ENCODE data around the gene VASH1.

The VASH1 gene

DNA sequence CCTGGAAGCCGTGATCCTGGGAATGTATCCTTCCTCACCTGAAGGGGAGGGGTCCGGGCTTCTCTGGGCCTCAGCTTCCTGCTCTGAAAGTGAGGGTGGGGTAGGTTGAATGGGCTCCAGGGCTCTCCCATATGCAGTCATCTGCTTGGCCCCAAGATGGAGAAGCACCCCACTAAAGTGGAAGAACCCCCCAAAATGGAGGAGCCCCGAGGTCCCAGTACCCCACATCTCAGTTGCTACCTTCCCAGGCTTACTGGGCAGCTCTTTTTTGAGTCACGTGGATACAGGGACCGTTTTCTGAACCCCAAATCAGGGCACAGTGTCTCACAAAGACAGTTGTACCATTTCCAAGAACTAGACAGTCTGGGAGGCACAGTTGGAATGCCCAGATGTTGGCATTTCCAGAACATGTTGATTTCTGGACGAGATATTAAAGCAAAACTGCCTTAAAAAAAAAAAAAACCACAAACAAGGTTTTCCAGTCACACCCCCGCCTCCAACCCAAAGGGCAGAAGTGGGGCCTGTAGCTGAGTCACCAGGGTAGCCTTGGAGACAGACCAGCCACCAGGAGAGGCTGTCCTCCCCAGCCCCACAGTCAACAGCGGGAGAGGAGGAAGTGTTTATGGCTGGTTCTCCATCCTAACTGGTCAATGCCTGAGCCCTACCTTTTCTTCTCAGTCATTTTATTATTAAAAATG lies 12.1 kb downstream of the VASH1 start:
- no peak for DNase-seq

DNA sequence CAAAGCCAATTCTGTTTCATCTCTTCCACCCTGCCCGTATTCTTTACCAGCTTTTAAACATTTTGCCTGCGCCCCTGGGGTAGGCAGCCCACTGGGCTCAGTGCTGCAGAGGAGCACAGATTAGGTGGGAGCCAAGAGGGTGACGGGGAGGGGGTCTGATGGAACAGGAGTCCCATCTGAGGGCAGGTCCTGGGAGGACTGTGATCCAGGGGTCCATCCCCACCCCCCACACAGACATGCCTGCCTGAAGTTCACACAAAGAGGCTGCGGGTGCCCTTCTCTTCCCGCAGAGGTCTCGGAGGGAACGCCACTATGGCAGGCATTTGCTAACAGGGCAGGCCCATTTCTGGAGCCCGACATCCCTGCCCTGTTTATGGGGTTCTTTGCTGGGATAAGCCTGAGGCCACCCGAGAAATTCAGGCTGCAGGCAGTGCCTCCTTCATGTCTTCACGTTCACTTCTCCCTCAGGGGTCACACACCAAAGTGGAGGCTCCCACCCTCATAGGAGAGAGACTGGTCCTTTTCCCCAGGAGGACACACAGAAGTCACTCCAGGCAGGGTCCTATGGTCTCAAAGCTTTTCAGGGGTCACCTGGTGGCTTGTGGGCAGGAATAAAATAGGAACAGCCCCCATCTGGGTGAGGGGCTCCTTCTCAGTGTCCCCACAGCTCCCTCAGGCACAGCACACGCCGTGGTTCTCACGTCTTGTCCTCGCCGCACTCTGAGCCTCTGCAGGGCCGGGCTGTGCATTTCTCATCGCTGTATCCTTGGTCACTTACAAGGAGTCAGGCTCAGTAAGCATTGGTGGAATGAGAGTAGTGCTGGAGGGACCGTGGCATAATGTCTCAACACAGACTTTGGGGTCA lies 12.9 kb downstream of the VASH1 start:
- DNase-seq: no peak

DNA sequence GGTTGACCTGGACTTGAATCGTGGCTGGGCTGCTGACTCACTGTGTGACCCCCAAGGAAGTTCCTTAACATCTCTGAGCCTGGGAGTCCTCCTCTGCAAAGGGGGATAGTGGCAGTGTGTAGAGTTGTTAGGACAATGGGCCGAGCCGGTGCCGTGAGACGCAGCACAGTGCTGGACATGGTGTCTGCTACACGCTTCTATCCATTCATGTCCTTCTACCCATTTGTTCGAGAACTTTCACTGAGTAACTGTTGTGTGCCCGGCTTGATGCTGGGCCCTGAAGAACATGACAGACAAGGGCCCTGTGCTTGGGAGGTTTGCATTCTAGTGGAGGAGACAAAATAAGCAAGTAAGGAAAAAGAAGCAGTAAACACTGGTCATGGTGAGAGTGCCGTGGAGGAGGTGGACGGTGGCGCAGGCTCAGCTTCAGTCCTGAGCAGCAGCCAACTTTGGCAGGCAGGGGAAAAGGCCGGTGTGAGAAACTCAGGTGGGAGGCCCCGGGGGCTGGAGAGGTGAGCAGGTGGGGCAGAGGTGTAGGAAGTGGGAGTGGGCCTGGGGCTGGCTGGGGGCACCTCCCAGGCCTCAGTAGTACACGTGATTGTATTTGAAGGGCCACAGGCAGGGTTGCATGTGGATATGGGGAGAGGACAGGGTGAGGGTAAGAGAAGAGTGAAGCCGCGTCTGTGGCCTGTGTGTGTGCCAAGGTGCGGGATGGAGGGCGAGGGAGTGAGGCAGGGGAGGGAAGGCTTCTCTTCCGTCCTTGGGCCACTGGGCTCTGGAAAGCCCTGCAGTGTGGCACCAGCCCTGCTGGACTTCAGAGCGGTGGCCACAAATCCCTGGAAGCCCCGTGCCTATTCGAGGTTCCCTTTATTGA lies 13.8 kb downstream of the VASH1 start:
- DNase-seq: no peak

DNA sequence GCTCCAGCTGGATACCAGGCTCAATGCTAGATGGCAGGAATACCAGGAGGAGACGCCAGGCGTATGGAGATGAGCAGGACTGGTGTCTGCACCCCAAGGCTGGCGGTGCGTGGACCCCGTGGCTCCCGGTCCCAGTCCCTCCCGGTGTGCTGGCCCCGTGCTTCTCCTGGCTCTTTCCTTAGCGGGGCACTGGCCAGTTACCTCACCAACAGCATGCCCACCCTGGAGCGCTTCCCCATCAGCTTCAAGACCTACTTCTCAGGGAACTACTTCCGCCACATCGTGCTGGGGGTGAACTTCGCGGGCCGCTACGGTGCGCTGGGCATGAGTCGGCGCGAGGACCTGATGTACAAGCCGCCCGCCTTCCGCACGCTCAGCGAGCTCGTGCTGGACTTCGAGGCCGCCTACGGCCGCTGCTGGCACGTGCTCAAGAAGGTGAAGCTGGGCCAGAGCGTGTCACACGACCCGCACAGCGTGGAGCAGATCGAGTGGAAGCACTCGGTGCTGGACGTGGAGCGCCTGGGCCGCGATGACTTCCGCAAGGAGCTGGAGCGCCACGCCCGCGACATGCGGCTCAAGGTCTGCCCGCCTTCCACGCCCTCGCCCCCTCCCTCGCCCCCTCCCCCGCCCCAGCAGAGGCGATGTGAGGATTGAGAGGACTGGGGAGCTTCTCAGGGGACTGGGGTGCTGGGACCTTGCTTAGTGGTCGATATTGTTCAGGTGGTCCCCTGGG lies 14.6 kb downstream of the VASH1 start:
- DNase-seq: no peak

DNA sequence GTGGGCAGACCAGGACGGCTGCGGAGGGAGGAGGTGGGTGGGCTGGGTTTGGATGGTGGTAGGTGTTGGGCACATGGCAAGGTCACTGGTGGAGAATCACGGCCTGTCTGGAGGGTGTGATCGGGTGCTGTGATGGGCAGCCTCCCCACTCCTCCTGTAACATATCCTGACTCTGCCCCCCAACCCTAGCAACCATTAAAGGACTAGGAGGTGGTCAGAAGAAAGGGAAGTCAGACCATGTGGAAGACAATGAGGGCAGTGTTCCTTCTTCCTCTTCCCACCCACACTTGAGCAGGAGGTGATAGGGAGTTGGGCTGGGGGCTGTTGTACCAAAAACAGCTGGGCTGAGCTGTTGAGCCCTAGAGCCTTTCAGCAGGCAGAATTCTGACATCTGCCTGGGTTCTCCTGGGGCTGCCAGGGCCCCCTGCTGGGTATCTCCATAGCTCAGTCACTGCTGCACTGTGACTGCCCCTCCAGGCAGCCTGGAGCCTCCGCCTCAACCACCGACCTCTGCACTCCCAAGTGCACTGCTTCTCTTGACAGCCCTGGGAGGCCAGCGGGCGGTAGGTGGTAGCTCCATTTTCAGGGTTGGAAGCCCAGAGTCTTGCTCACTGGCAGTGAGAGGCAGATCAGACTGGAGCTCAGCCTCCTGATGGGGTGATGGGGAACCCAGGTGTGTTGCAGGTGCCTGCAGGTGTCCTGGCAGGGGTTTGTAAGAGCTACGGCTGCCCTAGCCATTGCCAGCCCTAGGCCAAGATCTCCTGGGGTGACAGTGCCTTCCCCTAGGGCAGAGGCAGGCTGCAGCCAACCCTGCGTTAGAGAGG lies 15.4 kb downstream of the VASH1 start:
- DNase-seq: no peak

DNA sequence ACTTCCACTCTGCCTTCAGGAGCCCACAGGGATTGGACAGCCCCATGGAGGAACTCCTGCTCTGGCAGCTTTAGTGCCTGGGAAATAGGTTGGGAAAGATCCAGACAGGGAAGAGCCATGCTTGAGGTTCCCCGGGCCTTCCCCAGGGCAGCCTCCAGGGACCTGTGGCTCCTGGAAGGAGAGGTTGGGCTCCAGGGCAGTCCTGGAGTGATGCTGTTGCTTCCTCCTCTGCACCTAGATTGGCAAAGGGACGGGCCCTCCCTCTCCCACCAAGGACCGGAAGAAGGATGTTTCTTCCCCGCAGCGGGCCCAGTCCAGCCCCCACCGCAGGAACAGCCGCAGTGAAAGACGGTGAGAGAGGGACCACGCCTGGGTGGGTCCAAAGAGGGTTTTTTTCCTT lies 16.5 kb downstream of the VASH1 start:
- no peak for DNase-seq

DNA sequence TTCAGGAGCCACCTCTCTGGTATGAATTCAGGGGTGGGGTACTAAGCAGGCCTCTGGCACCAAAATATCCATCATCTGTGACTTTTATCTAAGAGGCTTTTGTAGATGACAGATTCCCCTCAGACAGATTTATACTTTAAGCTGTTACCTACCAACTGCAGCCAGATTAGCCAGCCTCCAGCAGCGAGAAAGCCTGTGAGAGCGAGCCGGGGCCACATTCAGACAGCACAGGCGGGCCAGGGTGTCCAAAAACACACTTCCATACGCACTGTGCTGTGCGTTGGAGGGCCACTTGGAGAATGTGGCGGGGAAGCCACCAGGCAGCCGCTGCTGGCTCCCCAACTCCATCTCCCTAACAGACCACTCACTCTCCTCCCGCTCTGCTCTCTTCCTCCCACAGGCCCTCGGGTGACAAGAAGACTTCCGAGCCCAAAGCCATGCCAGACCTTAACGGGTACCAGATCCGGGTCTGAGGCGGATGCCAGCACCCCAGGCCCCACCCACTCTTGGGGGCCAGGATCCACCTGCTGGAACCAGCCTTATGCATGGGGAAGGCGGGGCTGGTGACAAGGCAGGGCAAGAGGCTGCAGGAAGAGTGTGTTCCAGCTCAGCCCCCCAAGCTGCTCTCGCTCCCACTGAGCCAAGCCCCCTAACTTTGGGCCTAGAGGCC lies 17.4 kb downstream of the VASH1 start:
- no peak for DNase-seq

DNA sequence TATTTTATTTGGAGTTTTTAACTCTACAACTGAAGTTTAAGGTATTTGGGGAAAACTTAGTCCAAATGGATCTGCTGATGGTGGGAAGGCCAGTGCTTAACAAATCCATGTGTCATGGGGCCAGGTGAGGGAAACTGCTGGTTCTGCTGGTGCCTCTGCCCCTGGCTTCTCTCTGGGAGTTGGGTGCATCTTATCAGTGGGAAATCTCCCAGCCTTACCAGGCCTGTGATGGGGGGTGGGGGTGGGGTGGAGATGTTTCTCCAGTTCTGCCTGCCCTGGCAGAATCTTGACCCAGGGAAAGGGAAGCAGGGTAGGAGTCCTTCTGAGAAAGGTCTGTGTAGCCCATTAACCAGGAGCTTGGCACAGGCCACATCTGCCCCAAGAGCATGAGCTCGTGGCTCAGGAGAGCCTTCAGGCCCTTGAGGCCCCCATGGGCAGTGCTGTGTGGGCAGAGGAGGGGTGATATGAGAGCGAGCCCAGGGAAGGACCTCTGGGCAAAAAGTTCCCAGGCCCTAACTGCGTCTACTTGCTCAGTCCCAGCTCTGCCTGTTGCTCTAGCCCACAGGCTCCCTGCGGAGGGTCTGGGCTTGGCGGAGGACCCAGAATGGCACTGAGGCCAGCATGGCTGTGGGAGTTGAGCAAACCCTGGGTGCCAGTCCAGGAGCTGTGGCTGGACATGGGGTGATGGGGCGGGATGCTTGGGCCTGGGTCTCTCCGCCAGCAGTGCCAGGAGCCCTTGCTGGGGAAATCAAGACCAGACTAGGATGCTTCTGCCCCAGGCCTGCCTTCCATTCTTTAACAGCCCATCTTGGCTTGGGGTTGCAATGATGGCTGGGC lies 18.2 kb downstream of the VASH1 start:
- no peak for DNase-seq

DNA sequence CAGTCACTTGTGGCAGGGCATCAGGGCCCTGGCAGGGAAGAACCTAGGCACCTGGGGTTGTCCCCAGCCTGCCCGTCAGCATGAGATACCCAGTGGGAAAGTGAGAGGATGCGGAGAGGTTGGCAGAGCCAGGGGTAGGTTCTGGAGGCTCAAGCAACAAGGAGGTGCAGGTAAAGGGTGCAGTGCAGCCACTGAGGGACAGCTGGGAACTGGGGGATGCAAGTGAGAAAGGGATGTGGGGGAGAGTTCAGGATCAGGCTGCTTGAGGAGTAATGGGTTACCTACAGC lies 18.7 kb downstream of the VASH1 start:
- no peak for DNase-seq

DNA sequence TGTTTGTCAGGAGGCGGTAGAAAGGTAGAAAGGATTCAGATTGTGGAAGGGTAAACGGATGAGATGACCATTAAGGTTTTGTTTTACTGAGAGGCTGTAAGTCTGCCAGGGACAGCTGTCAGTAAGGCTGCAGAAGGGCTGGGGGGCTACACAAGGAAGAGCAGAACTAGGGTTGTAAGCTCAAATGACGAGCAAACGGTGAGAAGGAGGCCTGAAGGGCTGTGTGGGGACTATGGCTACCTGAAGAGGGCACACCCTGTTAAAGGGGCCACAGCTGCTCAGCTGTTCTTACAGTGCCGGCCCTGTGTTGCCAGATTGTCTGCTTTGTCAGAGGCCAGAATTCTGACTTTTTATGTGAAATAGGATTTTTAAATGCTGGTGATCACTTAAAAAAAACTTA lies 19.1 kb downstream of the VASH1 start:
- no peak for DNase-seq

DNA sequence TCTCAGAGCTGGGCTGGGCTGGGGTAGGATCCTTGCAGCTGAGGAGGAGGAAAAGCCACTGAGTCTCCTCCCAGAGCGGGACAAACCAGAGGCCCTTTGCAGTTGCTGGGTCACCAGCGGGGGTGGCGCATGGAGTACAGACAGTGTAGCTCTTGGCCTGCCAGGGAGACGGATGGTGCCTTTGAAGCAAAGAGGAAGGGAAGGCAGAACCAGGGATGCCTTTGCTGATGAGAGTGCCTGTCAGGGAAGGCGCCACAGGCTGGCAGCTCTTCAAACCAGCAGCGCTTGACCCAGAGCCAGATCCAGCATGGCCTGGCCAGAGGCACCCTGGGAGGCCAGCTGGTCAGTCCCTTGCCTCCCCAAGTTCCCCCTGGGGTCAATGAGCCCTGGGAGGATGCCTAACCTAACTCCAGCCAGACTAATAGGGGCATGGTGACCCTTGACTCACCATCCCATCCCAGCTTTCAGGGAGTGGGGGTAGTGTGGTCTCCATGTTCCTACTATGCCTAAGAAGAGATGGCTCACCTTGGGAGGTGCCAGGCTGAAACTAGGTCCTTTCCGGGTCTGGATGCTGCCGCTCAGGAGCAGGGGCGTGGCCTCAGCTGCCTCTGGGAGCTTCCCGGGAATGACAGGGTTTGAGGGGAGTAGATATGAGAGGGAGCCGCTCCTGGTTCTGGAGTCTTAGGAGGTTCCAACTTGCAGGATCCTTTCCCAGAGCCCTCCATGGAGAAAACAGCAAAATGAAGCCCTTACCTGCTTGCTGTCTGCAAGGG lies 19.8 kb downstream of the VASH1 start:
- no peak for DNase-seq

DNA sequence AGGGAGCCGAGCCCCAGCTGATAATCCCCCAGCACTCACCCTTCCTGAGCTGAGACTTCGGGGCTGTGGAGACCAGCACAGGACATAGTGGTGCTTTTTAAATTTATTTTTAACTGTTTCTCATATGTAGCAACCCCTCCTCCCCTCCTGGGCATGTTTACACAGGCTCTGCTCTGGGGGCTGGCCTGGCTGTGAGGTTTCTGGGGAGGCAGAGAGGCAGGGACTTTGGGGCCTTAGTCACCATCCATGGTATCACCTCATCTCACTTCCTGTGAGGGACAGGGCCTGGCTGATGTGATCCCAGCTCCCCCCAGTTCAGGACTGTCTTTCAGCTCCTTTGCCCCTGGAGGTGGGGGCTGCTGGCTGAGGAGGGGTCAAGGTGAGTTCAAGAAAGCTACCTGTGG lies 20.4 kb downstream of the VASH1 start:
- DNase-seq: no peak

DNA sequence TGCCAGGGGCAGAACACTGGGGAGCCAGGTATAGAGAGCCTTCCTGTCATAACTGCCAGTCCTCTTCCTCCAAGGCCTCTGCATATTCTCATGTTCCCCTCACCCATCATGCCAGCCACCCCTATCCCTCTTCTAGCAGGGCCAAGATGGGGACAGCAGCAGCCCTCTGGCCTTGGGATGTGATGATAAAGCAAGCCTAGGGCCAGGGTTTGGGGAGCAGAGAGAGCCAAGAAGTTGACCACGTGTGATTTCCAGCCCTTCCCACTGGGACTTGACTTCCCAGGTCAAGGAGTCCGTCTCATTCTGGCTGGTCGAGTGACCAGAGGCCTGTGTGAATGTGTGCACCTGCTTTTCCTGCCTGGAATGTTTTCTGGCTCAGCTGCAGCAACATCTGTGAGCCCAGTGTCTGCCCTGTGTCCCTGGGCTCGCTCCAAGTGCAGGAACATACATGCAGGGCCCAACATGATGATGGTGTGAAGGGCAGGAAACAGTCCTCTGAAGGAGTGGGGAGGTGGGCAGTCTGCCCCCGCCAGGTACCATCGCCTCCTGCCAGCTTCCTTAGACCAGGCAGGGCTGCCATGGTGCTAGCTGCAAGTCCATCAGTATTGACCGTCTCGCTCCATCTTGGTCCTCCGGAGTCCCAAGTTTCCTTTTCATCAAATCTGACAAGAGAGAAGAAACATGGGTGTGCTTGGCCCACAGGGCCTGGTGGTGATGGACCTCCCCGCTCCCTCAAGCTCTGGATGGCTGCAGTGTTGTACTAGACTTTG lies 21.0 kb downstream of the VASH1 start:
- no peak for DNase-seq

DNA sequence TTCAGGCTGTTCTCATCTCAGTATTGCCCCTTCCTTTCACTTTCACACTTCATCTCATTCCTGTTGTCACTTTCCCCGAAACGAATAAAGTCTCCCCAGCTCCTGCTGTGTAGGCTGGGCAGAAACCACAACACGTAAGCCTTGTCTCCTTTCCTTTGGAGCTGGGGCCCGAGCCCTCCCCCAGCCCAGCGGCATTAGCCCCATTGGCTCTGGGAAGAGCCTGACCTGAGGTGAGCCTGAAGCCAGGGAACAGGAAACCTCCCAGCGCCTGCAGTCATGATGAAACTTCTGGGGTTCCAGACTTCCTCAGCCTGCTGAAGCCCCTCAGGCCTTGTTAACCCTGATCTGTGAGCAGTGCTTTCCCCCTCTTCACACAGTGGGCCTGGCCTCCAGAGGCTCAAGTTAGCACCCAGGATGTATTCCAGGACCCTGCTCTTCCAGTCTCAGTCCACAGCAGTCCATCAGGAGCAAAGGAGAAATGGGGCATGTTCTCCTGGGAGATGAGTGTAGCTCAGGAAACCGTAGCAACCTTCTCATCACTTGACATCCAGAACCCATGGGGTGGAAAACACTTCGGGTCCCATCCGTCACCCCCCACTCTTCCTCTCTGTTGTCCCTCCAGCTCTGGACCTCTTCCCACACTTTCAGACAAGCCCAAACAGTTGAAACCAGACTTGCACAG lies 21.8 kb downstream of the VASH1 start:
- no peak for DNase-seq

DNA sequence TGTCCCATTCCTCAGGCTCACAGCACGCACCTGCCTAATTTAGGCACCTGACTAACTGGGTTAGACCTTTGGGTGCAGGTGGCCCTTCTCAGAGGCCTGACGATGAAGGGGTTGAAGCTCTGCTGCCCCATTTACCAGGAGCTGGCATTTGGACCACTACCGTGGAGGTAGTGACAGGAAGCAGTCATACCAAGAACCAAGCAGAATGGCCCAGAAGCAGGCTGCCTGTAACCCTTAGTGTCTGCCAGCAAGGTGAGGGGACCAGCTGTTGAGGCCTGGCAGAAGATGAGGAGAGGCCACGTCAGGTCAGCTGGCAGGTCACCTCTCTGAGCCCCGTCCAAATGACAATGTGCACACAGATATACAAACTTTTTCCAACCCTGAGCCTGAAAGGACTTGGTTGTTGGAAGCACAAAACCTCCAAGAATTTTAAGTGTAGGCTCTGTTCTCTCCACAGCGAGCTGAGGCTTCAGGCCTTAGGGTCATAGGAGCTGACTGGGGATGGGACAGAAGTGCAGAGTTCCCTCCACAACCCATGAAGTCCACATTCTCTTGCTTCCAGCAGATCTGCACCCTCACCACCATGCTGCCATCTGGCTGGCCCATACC lies 23.1 kb downstream of the VASH1 start:
- no peak for DNase-seq

DNA sequence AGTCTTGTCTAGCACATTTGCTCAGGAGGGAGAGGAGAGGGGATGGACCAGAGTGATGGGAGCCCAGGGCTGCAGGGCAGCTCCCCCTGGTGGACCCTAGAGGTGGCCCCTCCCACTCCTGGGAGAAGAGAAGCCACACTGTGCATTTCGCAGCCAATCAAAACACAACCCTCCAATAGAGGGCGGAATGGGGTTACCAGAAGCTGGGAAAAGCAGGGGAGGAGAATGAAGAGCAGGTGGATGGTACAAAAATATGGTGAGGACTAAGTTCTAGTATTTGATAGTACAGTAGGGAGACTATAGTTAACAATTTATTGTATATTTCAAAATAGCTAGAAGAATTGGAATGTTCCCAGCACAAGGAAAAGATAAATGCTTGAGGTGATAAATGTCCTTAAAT lies 23.6 kb downstream of the VASH1 start:
- DNase-seq: peak; percentile 57 to 83

DNA sequence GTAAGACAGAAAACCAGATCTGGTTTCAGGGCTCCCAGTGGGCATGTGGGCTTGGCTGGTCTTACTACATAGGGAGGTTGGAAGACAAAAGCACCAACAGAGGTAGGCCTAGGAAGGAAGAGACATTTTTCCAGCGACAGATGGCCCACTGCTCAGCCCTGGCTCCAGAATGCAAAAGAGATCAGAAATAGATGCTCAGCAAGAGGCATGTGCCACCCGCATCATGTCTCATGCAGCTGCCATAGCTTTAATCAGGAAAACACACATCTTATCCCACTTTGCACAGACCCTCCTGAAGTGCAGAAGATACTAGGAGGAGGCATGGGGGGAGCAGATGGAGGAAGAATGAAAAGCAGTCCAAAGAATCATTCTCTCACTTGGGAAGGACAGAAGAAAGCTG lies 25.3 kb downstream of the VASH1 start:
- no peak for DNase-seq

DNA sequence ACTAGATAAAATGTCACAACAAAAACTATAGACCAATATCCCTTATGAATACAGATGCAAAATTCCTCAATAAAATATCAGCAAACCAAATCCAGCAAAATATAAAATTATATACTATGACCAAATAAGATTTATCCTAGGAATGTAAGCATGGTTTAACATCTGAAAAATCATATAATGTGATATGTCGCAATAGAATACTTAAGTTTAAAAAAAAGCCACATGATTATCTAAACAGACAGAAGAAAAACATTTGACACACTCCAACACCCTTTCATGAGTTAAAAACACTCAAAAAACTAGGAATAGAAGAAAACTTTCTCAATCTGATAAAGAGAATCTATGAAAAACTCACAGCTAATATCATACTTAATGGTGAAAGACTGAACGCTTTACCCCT lies 31.2 kb downstream of the VASH1 start:
- no peak for DNase-seq
